K562 (cell line): Measurements from ENCODE around the gene DNAAF3. TPM values are rescaled to one million over a fixed set of nuclear protein-coding genes. Genes with fewer than 3 reads are reported as not detected.

ENCODE experiments used
- ARNT ChIP-seq, 2 experiments: fragments of 450-650 bp; IDR thresholded peaks; 2 replicates each; pipeline ENCODE4 v1.6.1; 2016; ENCODE audit warnings: mild to moderate bottlenecking in 1 of 2
- ASH1L ChIP-seq: fragments of 450-650 bp; IDR thresholded peaks from 2 replicates; pipeline ENCODE4 v1.6.1; 2018; ENCODE audit warnings: borderline replicate concordance, mild to moderate bottlenecking, low read depth; ENCODE audit not compliant: partially characterized antibody
- CBX5 ChIP-seq: IDR thresholded peaks from 2 replicates; pipeline ENCODE4 v1.6.1; 2014; ENCODE audit warnings: low read depth, borderline replicate concordance
- CEBPG ChIP-seq, 3 experiments: fragments of 200-800 bp in 1 of 3; sonication (Bioruptor generic) in 1 of 3; sonication (generic) in 1 of 3; formaldehyde crosslinking in 1 of 3; IDR thresholded peaks in 2 of 3; conservative IDR thresholded peaks in 1 of 3; 2 replicates each; pipeline versions ENCODE4 v1.6.1 to v1.8.0; 2016 to 2022; ENCODE audit warnings: missing compliant biosample characterization in 2 of 3, missing genetic modification characterization in 2 of 3, mild to moderate bottlenecking in 1 of 3, missing genetic modification reagents in 1 of 3
- GABPA ChIP-seq: fragments of 200-800 bp; sonication (Bioruptor generic); conservative IDR thresholded peaks from 2 replicates; pipeline ENCODE4 v1.6.1; 2016; ENCODE audit warnings: low read depth, missing genetic modification characterization, missing compliant biosample characterization
- GTF2E2 ChIP-seq: fragments of 200-800 bp; sonication (Bioruptor generic); IDR thresholded peaks from 2 replicates; pipeline ENCODE4 v1.6.1; 2016; ENCODE audit warnings: missing genetic modification characterization, missing compliant biosample characterization
- HDAC6 ChIP-seq: IDR thresholded peaks from 2 replicates; pipeline ENCODE4 v1.6.1; 2012; ENCODE audit warnings: low read depth, mild to moderate bottlenecking, control low read depth, inconsistent platforms, low read length, moderate library complexity
- HSF4 ChIP-seq: fragments of 250-450 bp; sonication (Bioruptor Pico); IDR thresholded peaks from 2 replicates; pipeline ENCODE4 v2.1.2; 2022; ENCODE audit warnings: mild to moderate bottlenecking, moderate library complexity, borderline replicate concordance
- MYC ChIP-seq, 2 experiments: fragments of 250-450 bp in 1 of 2; sonication (Bioruptor Pico) in 1 of 2; IDR thresholded peaks; 2 replicates each; pipeline versions ENCODE4 v1.5.1 to v1.6.1; 2012 to 2021; ENCODE audit warnings: low read depth in 2 of 2, borderline replicate concordance in 1 of 2, improper control_type of control experiment in 1 of 2, low read length in 1 of 2, mild to moderate bottlenecking in 1 of 2, moderate library complexity in 1 of 2
- NCOA1 ChIP-seq: fragments of 450-650 bp; IDR thresholded peaks from 2 replicates; pipeline ENCODE4 v1.6.1; 2016; ENCODE audit warnings: low read depth
- NCOA2 ChIP-seq, 2 experiments: fragments of 450-650 bp; IDR thresholded peaks; 2 replicates each; pipeline ENCODE4 v1.6.1; 2018; ENCODE audit warnings: mild to moderate bottlenecking in 2 of 2, moderate library complexity in 1 of 2; ENCODE audit not compliant: partially characterized antibody in 2 of 2
- SIN3A ChIP-seq, 2 experiments: fragments of 150-350 bp in 1 of 2; IDR thresholded peaks; 2 replicates each; pipeline ENCODE4 v1.6.1; 2011 to 2016; ENCODE audit warnings: borderline replicate concordance in 2 of 2, low read depth in 2 of 2, low read length in 2 of 2, mild to moderate bottlenecking in 2 of 2, moderate library complexity in 2 of 2; ENCODE audit not compliant: control insufficient read depth in 1 of 2
- ZKSCAN3 ChIP-seq: fragments of 250-450 bp; sonication (Bioruptor Pico); IDR thresholded peaks from 2 replicates; pipeline ENCODE4 v1.4.0; 2020
- ZKSCAN8 ChIP-seq: fragments of 200-800 bp; sonication (Bioruptor generic); IDR thresholded peaks from 2 replicates; pipeline ENCODE4 v1.6.1; 2016; ENCODE audit warnings: missing genetic modification characterization, missing compliant biosample characterization
- ZNF23 ChIP-seq: fragments of 250-450 bp; sonication (Bioruptor Pico); IDR thresholded peaks from 2 replicates; pipeline ENCODE4 v1.4.0; 2020; ENCODE audit warnings: mild to moderate bottlenecking
- ZNF436 ChIP-seq: fragments of 250-450, 450-650 bp; sonication (Bioruptor Pico); formaldehyde crosslinking; IDR thresholded peaks from 2 replicates; pipeline ENCODE4 v1.7.0; 2020; ENCODE audit warnings: mild to moderate bottlenecking
- ZNF699 ChIP-seq: fragments of 250-450 bp; sonication (Bioruptor Pico); IDR thresholded peaks from 2 replicates; pipeline ENCODE4 v1.8.0; 2021; ENCODE audit warnings: mild to moderate bottlenecking, moderate library complexity; ENCODE audit not compliant: insufficient replicate concordance
- polyA plus RNA-seq, 8 experiments: library from polyadenylated mRNA; depleted of rRNA in 4 of 8; stranded (reverse) in 5 of 8; unstranded in 3 of 8; fragments of >200 nt; fragmentation: Nextera tagmentation in 2 of 8; fragmentation: Illumina TruSeq in 1 of 8; extraction: Ambion mirVana in 2 of 8; extraction: Trizol in 1 of 8; gene quantifications; 2 replicates each; pipeline versions ENCODE4 v1.2.1 to v1.2.3, GENCODE V29; 2011 to 2014; ENCODE audit warnings: inconsistent platforms in 1 of 8, missing spikeins in 1 of 8
- total RNA-seq, 7 experiments: library from RNA; depleted of rRNA in 6 of 7; stranded (reverse); fragments of >200 nt in 6 of 7; fragmentation: Illumina TruSeq in 2 of 7; extraction: Trizol in 2 of 7; gene quantifications; 2 replicates each; pipeline versions ENCODE4 v1.2.1 to v1.2.3, GENCODE V29; 2011 to 2021; ENCODE audit warnings: low replicate concordance in 1 of 7
- TF ChIP-seq, protein P1 (sequence below): fragments of 450-650 bp; IDR thresholded peaks from 2 replicates; pipeline ENCODE4 v1.6.1; 2016; ENCODE audit warnings: low read depth

DNAAF3 gene
- total and polyA plus RNA-seq, 9 of the 15 experiments (the other 6 are each of a cell fraction or from before 2014, with no cell fraction given) = 21.6 to 61.5 (median 43.0) TPM

DNA sequence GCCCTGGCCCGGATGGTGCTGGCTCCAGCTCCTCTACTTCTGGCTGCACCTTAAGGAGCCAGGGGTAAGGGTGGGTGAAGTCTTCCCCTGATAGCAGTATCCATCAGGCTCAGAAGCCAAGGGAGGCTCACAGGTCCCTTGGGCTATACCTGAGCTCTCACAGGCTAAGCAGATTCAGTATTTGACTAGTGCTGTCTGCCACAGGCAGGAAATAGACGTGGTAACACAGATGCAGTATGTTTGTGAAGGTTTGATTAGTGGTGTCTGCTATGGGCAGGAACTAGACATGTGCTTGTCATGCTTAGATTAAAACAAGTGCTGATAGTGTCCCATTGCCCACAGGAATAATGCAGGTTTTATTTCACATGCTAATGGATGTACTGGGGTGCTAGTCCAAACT lies 9.7 kb upstream of the DNAAF3 start (continued):
- TF ChIP-seq, protein P1, sequence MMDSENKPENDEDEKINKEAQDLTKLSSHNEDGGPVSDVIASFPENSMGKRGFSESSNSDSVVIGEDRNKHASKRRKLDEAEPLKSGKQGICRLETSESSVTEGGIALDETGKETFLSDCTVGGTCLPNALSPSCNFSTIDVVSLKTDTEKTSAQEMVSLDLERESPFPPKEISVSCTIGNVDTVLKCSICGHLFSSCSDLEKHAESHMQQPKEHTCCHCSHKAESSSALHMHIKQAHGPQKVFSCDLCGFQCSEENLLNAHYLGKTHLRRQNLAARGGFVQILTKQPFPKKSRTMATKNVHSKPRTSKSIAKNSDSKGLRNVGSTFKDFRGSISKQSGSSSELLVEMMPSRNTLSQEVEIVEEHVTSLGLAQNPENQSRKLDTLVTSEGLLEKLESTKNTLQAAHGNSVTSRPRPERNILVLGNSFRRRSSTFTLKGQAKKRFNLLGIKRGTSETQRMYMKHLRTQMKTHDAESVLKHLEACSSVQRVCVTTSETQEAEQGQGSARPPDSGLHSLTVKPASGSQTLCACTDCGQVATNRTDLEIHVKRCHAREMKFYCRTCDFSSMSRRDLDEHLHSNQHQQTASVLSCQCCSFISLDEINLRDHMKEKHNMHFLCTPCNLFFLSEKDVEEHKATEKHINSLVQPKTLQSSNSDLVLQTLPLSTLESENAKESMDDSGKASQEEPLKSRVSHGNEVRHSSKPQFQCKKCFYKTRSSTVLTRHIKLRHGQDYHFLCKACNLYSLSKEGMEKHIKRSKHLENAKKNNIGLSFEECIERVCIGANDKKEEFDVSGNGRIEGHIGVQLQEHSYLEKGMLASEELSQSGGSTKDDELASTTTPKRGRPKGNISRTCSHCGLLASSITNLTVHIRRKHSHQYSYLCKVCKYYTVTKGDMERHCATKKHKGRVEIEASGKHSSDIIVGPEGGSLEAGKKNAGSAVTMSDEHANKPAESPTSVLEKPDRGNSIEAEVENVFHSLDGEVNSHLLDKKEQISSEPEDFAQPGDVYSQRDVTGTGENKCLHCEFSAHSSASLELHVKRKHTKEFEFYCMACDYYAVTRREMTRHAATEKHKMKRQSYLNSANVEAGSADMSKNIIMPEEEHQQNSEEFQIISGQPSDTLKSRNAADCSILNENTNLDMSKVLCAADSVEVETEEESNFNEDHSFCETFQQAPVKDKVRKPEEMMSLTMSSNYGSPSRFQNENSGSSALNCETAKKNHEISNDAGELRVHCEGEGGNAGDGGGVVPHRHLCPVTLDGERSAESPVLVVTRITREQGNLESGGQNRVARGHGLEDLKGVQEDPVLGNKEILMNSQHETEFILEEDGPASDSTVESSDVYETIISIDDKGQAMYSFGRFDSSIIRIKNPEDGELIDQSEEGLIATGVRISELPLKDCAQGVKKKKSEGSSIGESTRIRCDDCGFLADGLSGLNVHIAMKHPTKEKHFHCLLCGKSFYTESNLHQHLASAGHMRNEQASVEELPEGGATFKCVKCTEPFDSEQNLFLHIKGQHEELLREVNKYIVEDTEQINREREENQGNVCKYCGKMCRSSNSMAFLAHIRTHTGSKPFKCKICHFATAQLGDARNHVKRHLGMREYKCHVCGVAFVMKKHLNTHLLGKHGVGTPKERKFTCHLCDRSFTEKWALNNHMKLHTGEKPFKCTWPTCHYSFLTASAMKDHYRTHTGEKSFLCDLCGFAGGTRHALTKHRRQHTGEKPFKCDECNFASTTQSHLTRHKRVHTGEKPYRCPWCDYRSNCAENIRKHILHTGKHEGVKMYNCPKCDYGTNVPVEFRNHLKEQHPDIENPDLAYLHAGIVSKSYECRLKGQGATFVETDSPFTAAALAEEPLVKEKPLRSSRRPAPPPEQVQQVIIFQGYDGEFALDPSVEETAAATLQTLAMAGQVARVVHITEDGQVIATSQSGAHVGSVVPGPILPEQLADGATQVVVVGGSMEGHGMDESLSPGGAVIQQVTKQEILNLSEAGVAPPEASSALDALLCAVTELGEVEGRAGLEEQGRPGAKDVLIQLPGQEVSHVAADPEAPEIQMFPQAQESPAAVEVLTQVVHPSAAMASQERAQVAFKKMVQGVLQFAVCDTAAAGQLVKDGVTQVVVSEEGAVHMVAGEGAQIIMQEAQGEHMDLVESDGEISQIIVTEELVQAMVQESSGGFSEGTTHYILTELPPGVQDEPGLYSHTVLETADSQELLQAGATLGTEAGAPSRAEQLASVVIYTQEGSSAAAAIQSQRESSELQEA = no peak
- no peak for TF ChIP-seq CEBPG (CRISPR knock-in tag; IDR thresholded peaks at IDR 0.05)
- TF ChIP-seq CEBPG (tag; conservative IDR thresholded peaks at IDR 0.05 in 1 of 2, IDR thresholded peaks at IDR 0.05 in 1 of 2) = no peak
- no peak for TF ChIP-seq ZNF436 (CRISPR knock-in tag)
- no peak for TF ChIP-seq ZNF699 (CRISPR knock-in tag)
- no peak for TF ChIP-seq GTF2E2 (tag)
- no peak for TF ChIP-seq ASH1L
- TF ChIP-seq GABPA (tag) = no peak; the same call in 1 of the 2 replicates
- TF ChIP-seq ZKSCAN3 (CRISPR knock-in tag) = no peak
- peak; percentile 85 for TF ChIP-seq MYC (IDR thresholded peaks at IDR 0.05; ENCODE audit: low read depth, low read length)
- TF ChIP-seq MYC (CRISPR knock-in tag; IDR thresholded peaks at IDR 0.05; ENCODE audit: borderline replicate concordance, low read depth) = no peak
- no peak for TF ChIP-seq CBX5
- no peak for TF ChIP-seq ZKSCAN8 (CRISPR knock-in tag)
- no peak for TF ChIP-seq NCOA2 (IDR thresholded peaks at IDR 0.05; ENCODE audit: partially characterized antibody in 2 of 2)
- no peak for TF ChIP-seq HSF4 (CRISPR knock-in tag)
- no peak for TF ChIP-seq NCOA1
- 0 out of 4 replicates have a peak, but pooled peaks of 1 of the 2 experiments have one; percentile 55 for TF ChIP-seq ARNT (IDR thresholded peaks at IDR 0.05)
- peak; percentile 100 for TF ChIP-seq ZNF23 (CRISPR knock-in tag)
- TF ChIP-seq HDAC6 = no peak
- no peak for TF ChIP-seq SIN3A (IDR thresholded peaks at IDR 0.05; ENCODE audit: borderline replicate concordance in 2 of 2, control insufficient read depth in 1 of 2, low read depth in 2 of 2, low read length in 2 of 2)
